ENCODE results near the gene PIK3R6. TPM values are rescaled to one million over a fixed set of nuclear protein-coding genes. Genes with fewer than 3 reads are reported as not detected.
"Not testable (repeated sequence)": the region's sequence is repeated elsewhere in the genome, so short reads cannot be mapped to it uniquely, and the experiment has no call there.

Gene PIK3R6
- total RNA-seq, 4 donors from 2014 or later, result 0.22 to 2.5 (median 0.35) TPM

GRCh38 chr17:8859804-8860430, 7.6 kb downstream of the PIK3R6 start:
- Histone ChIP-seq H3K9me3 (no peaks in the 10 kb centered on the region), H3K27me3 (peaks cover 0 to 6% (median 0%) of the 10 kb centered on the region in 4 donors), H3K4me1 (peaks cover 0 to 16% (median 0%) of the 10 kb centered on the region in 3 donors), H3K27ac (no peak overlapping the region), H3K4me3 (no peak overlapping the region), H3K36me3 (no peaks in the 10 kb centered on the region)
- TF ChIP-seq, protein P1, sequence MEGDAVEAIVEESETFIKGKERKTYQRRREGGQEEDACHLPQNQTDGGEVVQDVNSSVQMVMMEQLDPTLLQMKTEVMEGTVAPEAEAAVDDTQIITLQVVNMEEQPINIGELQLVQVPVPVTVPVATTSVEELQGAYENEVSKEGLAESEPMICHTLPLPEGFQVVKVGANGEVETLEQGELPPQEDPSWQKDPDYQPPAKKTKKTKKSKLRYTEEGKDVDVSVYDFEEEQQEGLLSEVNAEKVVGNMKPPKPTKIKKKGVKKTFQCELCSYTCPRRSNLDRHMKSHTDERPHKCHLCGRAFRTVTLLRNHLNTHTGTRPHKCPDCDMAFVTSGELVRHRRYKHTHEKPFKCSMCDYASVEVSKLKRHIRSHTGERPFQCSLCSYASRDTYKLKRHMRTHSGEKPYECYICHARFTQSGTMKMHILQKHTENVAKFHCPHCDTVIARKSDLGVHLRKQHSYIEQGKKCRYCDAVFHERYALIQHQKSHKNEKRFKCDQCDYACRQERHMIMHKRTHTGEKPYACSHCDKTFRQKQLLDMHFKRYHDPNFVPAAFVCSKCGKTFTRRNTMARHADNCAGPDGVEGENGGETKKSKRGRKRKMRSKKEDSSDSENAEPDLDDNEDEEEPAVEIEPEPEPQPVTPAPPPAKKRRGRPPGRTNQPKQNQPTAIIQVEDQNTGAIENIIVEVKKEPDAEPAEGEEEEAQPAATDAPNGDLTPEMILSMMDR (IDR thresholded peaks at IDR 0.05), result no peak
- no peak for TF ChIP-seq POLR2A (IDR thresholded peaks at IDR 0.05)
- 84 to 88% methylated on average over 11 to 14 of the region's 14 CpGs for WGBS, 2 donors
- intact Hi-C loops (cut with DNase I), result no loop called here
- DNase-seq, result no peak

- H3K9me3 ChIP-seq, result no peaks in the 10 kb centered on the region
- H3K4me3 ChIP-seq, result no peak overlapping the region
- no peaks in the 10 kb centered on the region for H3K36me3 ChIP-seq
- no peak overlapping the region for H3K27ac ChIP-seq
- WGBS, 2 donors, result 87 to 88% methylated on average over 5 to 7 of the region's 11 CpGs
- no peak for DNase-seq
- H3K4me1 ChIP-seq, result peaks cover 0 to 16% (median 0%) of the 10 kb centered on the region in 3 donors
- TF ChIP-seq POLR2A (IDR thresholded peaks at IDR 0.05), result no peak
- TF ChIP-seq, protein P1 (IDR thresholded peaks at IDR 0.05), result no peak
- intact Hi-C loops (cut with DNase I), result no loop called here
- peaks cover 0 to 12% (median 0%) of the 10 kb centered on the region in 4 donors for H3K27me3 ChIP-seq
Observed at GRCh38 chr17:8859027-8859803, 8.3 kb downstream of the PIK3R6 start.

- DNase-seq, result no peak
- H3K27me3 ChIP-seq, result peaks cover 0 to 19% (median 0%) of the 10 kb centered on the region in 4 donors
- H3K9me3 ChIP-seq, result no peaks in the 10 kb centered on the region
- TF ChIP-seq, protein P1 (IDR thresholded peaks at IDR 0.05), result no peak
- TF ChIP-seq POLR2A (IDR thresholded peaks at IDR 0.05), result no peak
- WGBS, 2 donors, result 13 to 25% methylated on average over 5 of the region's 5 CpGs
- H3K4me1 ChIP-seq, result peaks cover 0 to 16% (median 0%) of the 10 kb centered on the region in 3 donors
- intact Hi-C loops (cut with DNase I), result no loop called here
- no peak overlapping the region for H3K27ac ChIP-seq
- H3K4me3 ChIP-seq, result no peak overlapping the region
- H3K36me3 ChIP-seq, result no peaks in the 10 kb centered on the region
Observed at GRCh38 chr17:8857919-8858318, 9.6 kb downstream of the PIK3R6 start.

DNA sequence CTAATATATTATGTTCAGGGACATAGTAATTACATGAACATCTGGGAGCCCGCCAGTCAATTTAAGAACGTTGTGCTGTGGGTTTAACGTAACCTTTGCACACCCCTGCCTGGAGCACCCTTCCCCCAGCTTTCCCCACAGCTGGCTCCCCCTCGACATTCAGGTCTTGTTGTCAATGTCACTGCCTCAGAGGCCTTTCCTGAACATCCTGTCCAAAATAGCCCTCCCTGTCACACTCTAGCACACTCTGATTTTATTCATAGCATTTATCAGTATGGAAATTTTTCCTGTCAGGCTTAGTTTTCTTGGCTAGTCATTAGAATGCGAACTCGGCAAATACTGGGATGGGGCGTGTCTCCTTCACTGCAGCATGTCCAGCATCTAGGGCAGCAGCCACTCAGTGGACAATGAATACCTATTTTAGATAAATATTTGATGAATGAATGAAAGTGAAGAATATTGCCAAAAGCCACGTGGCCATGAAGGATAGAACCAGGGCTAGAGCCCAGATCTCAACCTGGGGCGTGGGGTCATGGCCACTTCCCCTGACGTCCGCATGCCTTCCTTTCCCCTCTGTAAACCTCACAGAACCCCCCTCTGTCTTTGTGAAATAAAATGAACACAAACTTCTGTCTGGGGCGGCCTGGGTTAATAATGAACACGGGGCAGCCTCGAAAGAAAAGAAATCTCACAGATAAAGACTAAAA, 10.5 kb downstream of the PIK3R6 start:
- H3K36me3 ChIP-seq, result no peaks in the 10 kb centered on the region
- DNase-seq, result no peak
- no peak overlapping the region for H3K27ac ChIP-seq
- no peaks in the 10 kb centered on the region for H3K9me3 ChIP-seq
- no peak overlapping the region for H3K4me3 ChIP-seq
- H3K27me3 ChIP-seq, result peaks cover 0 to 19% (median 0%) of the 10 kb centered on the region in 4 donors
- intact Hi-C loops (cut with DNase I), result no loop called here
- WGBS, 2 donors, result 28 to 48% methylated on average over 14 of the region's 14 CpGs
- TF ChIP-seq, protein P1 (IDR thresholded peaks at IDR 0.05), result no peak
- no peak for TF ChIP-seq POLR2A (IDR thresholded peaks at IDR 0.05)
- peaks cover 0 to 16% (median 0%) of the 10 kb centered on the region in 3 donors for H3K4me1 ChIP-seq

- H3K27ac ChIP-seq; H3K4me3 ChIP-seq; H3K9me3 ChIP-seq; intact Hi-C loops (cut with DNase I); H3K36me3 ChIP-seq; DNase-seq: not testable (repeated sequence)
- Histone ChIP-seq H3K4me1 (peaks cover 0 to 16% (median 0%) of the 10 kb centered on the region in 3 donors), H3K27me3 (peaks cover 0 to 23% (median 0%) of the 10 kb centered on the region in 4 donors)
- WGBS, 2 donors, result 79 to 81% methylated on average over 6 of the region's 6 CpGs
Observed at GRCh38 chr17:8856205-8856603, 11.3 kb downstream of the PIK3R6 start.

Measured in esophagus squamous epithelium (tissue), 5 donors.